NOMO-1 (cell line): Measurements from ENCODE around the gene TSPAN14.
A peak's percentile ranks its signal among the peaks of the same experiment; 100 is the strongest.

ENCODE experiments used
- DNase-seq, 2 experiments: peaks; one replicate each; lab custom pipeline; 2025; ENCODE audit not compliant: unreplicated experiment in 2 of 2; lab: John Stamatoyannopoulos, UW

TSPAN14 gene

GRCh38 chr10:80502621-80503583 is 48.8 kb downstream of the TSPAN14 start:
- DNase-seq = no peak

- DNase-seq = no peak
Observed at GRCh38 chr10:80503584-80504157, 49.6 kb downstream of the TSPAN14 start.

GRCh38 chr10:80504158-80504811 is 50.2 kb downstream of the TSPAN14 start:
- DNase-seq = peak in 1 of 2 experiments; percentile 69

- DNase-seq = no peak
Observed at GRCh38 chr10:80504897-80505465, 50.9 kb downstream of the TSPAN14 start.

- DNase-seq = no peak
Observed at GRCh38 chr10:80506189-80506575, 52.1 kb downstream of the TSPAN14 start.

- DNase-seq = no peak
Observed at GRCh38 chr10:80506836-80507487, 52.9 kb downstream of the TSPAN14 start.

GRCh38 chr10:80509108-80509402 is 54.9 kb downstream of the TSPAN14 start:
- no peak for DNase-seq

- no peak for DNase-seq
Observed at GRCh38 chr10:80509403-80510161, 55.5 kb downstream of the TSPAN14 start.

GRCh38 chr10:80512031-80512526 is 58.0 kb downstream of the TSPAN14 start:
- no peak for DNase-seq

GRCh38 chr10:80513106-80513505 is 59.0 kb downstream of the TSPAN14 start:
- no peak for DNase-seq

- no peak for DNase-seq
Observed at GRCh38 chr10:80515511-80515910, 61.4 kb downstream of the TSPAN14 start.

- no peak for DNase-seq
Observed at GRCh38 chr10:80515941-80516340, 61.8 kb downstream of the TSPAN14 start.

GRCh38 chr10:80516506-80517075 is 62.5 kb downstream of the TSPAN14 start:
- no peak for DNase-seq

- DNase-seq = no peak
Observed at GRCh38 chr10:80517416-80518142, 63.5 kb downstream of the TSPAN14 start.

- DNase-seq = peak in 1 of 2 experiments; percentile 64
Observed at GRCh38 chr10:80518143-80518806, 64.2 kb downstream of the TSPAN14 start.

- no peak for DNase-seq
Observed at GRCh38 chr10:80518807-80519360, 64.8 kb downstream of the TSPAN14 start.

- DNase-seq = no peak
Observed at GRCh38 chr10:80519936-80520650, 66.0 kb downstream of the TSPAN14 start.
